HG03175 (cell line): ENCODE measurements around the gene FAN1.
A peak's percentile ranks its signal among the peaks of the same experiment; 100 is the strongest.
"Not testable (repeated sequence)": the region's sequence is repeated elsewhere in the genome, so short reads cannot be mapped to it uniquely, and the experiment has no call there.

Experiments
- ATAC-seq: cut with Tn5 transposase; IDR thresholded peaks from one replicate; pipeline ENCODE4 v1.9.1; 2021; ENCODE audit warnings: mild to moderate bottlenecking, moderate library complexity; ENCODE audit not compliant: unreplicated experiment

FAN1 gene

GRCh38 chr15:30903497-30904187 lies at the start of gene FAN1:
Gene FAN1 (plus strand): TSS chr15:30903915. CDS start chr15:30904664, 749 bp downstream.
- ATAC-seq: peak; percentile 86

GRCh38 chr15:30859091-30859874 lies 44.4 kb upstream of the FAN1 start:
- no peak for ATAC-seq

DNA sequence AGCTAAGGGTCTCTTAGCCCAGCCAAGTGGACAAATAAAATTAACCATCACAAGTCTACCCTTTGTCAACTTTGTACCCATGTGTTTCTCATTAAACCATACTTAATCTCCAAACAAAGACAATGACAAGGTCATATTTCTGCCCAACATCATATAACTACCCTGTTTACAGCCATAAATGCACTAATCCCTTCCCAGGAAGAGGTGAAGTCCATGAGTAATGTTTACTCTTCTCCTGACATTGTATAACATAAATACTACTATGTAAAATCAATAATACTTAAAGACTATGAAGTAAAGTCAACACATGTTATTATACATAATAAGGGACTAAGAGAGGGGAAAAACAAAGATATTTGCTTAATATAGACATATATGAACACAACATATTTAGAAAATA lies 38.5 kb upstream of the FAN1 start:
- ATAC-seq: no peak

DNA sequence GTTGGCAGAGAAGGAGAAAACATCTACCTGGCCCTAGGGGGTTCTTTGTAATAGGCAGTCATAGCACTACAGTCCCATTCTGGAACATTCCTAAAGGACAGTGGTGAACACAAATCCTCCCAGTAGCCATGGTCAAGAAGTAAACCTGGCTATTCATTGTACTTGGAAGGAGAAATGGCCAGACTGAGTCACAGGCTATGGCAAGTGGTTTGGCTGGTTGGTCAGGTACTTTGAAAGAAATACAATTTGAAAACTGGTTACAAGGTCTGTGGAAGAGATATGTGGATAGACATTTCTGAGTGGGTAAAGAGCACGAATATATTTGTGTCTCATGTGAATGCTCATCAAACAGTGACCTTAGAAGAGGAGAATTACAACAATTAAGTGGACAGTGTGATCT lies 33.0 kb upstream of the FAN1 start:
- no peak for ATAC-seq

DNA sequence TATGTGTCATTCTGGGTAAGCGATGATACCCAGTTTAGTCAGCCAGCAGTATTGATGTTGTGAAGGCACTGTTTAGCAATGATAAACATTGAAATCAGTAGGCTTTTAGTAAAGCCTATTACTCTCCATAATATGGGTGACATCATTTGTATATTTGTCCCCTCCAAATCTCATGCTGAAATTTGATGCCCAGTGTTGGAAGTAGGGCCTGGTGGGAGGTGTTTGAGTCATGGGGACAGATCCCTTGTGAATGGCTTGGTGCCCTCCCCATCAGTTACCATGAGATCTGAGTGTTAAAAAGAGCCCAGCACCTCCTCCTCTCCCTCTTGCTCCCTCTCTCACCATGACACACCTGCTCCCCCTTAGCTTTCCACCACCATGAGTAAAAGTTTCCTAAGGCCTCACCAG lies 31.4 kb upstream of the FAN1 start:
- ATAC-seq: no peak

GRCh38 chr15:30877070-30877469 lies 26.6 kb upstream of the FAN1 start:
- ATAC-seq: no peak

GRCh38 chr15:30878515-30878914 lies 25.2 kb upstream of the FAN1 start:
- ATAC-seq: no peak

DNA sequence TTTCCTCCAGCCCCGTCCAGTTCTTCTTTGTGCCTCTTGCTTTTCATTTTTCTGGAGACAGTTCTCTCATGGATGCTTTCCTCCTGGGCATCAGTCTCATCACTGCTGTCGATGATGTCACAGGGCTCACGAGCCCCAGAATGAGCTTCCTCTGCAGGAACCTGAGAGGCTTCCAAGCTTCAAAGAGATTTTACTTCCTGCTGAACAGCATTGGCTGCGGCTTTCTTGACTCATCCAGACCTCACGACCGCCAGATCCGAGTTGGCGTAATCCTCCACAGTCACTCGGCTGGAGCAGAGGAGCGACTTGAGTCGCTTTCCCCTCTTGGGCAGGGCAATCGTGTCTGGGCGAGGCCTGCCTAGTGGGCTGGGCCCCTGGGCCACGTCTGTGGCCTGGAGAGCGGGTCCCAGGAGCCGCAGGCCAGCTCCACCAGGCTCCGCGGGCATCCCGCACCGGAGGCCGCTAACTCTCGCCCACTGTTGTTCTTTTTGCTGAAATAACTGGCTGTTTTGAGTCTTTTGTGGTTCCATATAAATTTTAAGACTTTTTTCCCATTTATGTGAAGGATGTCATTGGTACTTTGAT lies 20.8 kb upstream of the FAN1 start:
- ATAC-seq: no peak

- not testable (repeated sequence) for ATAC-seq
These were observed 20.0 kb upstream of the FAN1 start for GRCh38 chr15:30883666-30884065.

DNA sequence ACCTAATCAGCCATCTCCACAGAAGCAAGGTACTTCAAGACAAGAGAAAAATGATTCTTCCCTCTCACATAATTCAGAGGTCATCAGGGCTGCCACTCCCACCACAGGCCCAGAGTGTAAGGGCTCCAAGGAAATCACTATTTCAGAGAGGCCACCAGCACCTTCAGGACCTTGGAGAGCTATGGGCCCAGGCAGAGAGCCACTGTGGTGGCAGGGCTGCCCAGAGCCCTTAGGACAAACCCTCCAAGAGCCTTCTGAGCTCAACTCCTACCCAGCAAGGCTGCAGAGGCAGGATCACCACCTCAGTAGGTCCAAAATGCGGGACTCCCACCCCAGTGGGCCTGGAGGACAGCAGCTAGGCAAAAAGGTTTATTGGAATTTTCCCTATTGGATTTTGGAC lies 17.9 kb upstream of the FAN1 start:
- ATAC-seq: no peak

DNA sequence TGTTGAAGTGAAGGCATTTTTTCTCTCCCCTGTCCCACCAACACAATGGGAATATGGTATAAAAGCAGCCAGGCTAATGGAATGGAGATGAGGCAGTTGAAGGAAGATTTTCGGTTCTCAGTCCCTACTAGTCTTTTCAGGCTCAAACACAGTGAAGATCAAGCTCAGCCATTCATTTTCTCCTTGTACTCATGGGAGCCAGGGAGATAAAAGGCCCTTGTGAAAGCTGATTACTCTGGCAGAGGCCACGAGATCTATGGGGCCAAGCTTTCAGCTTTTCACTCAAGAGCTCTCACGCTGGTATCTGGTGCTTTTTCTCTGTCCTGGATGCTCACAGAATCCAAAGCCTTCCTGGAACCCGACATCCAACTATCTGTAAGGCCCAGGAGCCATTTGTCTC lies 14.5 kb upstream of the FAN1 start:
- ATAC-seq: no peak

GRCh38 chr15:30895461-30896210 lies 8.1 kb upstream of the FAN1 start:
- ATAC-seq: no peak

- ATAC-seq: no peak
These were observed 7.5 kb upstream of the FAN1 start for GRCh38 chr15:30896211-30896606.

- no peak for ATAC-seq
These were observed 1.8 kb upstream of the FAN1 start for GRCh38 chr15:30901889-30902288.

DNA sequence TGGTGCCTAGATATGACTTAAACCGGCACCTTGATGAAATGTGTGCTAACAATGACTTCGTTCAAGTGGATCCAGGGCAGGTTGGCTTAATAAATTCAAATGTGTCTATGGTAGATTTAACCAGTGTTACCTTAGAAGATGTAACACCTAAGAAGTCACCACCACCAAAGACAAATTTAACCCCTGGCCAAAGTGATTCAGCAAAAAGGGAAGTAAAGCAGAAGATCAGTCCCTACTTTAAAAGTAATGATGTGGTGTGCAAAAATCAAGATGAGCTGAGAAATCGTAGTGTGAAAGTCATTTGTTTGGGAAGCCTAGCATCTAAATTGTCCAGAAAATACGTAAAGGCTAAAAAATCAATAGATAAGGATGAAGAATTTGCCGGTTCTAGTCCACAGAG lies 1.1 kb downstream of the FAN1 start:
- no peak for ATAC-seq

GRCh38 chr15:30905821-30906220 lies 2.1 kb downstream of the FAN1 start:
- ATAC-seq: no peak

DNA sequence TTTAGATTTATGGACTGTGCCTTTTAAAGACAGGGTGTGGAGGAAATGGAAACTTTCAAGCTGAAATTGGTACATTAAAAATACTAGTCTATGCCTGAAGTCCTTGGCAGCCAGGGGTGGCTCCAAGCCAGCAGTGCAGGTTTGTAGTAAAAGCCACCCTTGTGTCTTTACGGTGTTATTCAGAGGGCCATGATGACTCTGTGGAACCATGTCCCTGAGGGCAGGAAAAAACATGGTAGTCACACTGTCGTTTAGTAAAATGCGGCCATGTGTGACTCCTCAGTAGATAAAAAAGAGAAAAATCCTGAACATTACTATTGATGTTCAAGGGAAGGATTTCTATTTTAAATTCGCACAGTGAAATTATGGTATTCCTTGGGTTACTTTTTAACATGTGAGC lies 2.7 kb downstream of the FAN1 start:
- no peak for ATAC-seq

DNA sequence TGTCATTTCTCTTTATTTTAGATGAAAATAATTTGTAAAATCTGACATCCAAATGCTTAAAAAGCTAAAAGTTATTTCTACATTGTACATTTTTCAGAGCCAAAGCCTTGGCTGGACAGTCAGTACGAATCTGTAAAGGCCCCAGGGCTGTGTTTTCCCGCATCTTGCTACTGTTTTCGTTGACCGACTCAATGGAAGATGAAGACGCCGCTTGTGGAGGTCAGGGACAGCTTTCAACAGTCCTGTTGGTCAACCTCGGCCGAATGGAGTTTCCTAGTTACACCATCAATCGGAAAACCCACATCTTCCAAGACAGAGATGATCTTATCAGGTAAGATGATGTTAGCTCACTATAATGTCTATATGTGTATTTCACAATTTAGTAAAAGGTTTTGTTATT lies 10.0 kb downstream of the FAN1 start:
- ATAC-seq: no peak

DNA sequence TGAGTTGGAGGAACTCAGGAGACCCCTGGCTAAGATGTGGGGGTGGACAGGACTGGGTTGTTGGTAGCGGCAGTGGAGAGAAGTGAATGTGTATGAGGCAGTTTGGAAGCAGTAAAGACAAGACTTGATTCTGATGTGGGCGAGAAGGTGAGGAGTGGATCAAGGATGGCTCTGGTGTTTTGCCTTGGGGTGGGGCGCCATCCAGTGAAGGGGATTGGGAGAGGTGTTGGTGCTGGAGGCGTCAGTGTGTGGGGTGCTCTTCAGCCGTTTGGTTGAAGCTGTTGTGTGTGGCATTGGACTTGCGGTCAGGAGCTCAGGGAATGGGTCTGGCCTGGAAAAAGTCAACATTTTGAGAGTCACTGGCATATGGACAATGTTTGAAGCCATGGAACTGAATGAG lies 13.3 kb downstream of the FAN1 start:
- no peak for ATAC-seq

DNA sequence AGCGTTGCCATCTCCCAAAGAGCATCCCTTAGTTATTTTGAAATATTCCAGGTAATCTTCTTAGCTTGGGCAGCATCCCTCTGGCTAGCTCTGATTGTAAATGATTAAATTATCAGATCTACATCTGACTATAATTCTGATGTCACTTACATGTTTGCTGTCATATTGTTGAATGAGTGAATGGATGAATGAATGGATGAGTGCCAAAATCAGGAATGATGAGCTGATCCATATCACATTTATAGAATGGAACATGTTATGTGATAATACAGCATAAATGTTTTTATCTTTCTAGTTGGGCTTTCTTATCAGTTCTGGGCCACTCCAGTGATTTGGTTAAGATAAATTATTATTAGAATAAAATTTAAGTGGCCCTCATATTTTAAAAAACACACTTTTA lies 14.0 kb downstream of the FAN1 start:
- no peak for ATAC-seq

- ATAC-seq: no peak
These were observed 14.7 kb downstream of the FAN1 start for GRCh38 chr15:30918366-30918765.
